Calu3 (cell line): Measurements from ENCODE around the gene TMX2. TPM values are rescaled to one million over a fixed set of nuclear protein-coding genes. Genes with fewer than 3 reads are reported as not detected.
A peak's percentile ranks its signal among the peaks of the same experiment; 100 is the strongest.

Experiments
- BruUV-seq: library from RNA; stranded (reverse); fragments of 400-500 nt; replicated peaks from 2 replicates; lab custom pipeline; 2021; lab: Mats Ljungman, UMichigan
- CTCF ChIA-PET: fragments of 300-600 bp; sonication (Branson Sonifier 250); formaldehyde crosslinking; loops from one replicate; lab custom pipeline; 2022; ENCODE audit warnings: antibody characterized with exemption; lab: Charles Lee
- DNase-seq: peaks from one replicate; pipeline ENCODE4 v3.0.0; 2022
- H3K27ac Mint-ChIP-seq: one replicate; pipeline ENCODE4 v1.8.0; 2022; ENCODE audit warnings: mixed read lengths; ENCODE audit not compliant: unreplicated experiment
- H3K27me3 Mint-ChIP-seq: one replicate; pipeline ENCODE4 v1.8.0; 2022; ENCODE audit warnings: mixed read lengths; ENCODE audit not compliant: unreplicated experiment
- H3K36me3 Mint-ChIP-seq: one replicate; pipeline ENCODE4 v1.8.0; 2022; ENCODE audit warnings: mild to moderate bottlenecking, moderate library complexity, mixed read lengths; ENCODE audit not compliant: insufficient read depth, unreplicated experiment
- H3K4me1 Mint-ChIP-seq: one replicate; pipeline ENCODE4 v1.8.0; 2022; ENCODE audit warnings: mild to moderate bottlenecking, low read depth, mixed read lengths; ENCODE audit not compliant: unreplicated experiment
- H3K4me3 Mint-ChIP-seq: one replicate; pipeline ENCODE4 v1.8.0; 2022; ENCODE audit warnings: mild to moderate bottlenecking, low read depth, moderate library complexity, mixed read lengths; ENCODE audit not compliant: unreplicated experiment
- H3K9me3 Mint-ChIP-seq: one replicate; pipeline ENCODE4 v1.8.0; 2022; ENCODE audit warnings: low read depth, mixed read lengths; ENCODE audit not compliant: unreplicated experiment
- CTCF ChIP-seq: fragments of 200-600 bp; IDR thresholded peaks from one replicate; pipeline ENCODE4 v1.8.0; 2022; ENCODE audit warnings: antibody characterized with exemption; ENCODE audit not compliant: unreplicated experiment
- intact Hi-C: fragments of 100-400 bp; cut with micrococcal nuclease; formaldehyde crosslinking; loops from one replicate; pipeline ENCODE4 v1.10.0; 2022; ENCODE audit not compliant: unreplicated experiment
- total RNA-seq: library from RNA; stranded (reverse); gene quantifications from 2 replicates; pipeline ENCODE4 v1.2.3, GENCODE V29; 2022

TMX2 gene
- total RNA-seq, 1 experiment from 2014 or later = 152 TPM

GRCh38 chr11:57667117-57667735, 45.2 kb upstream of the TMX2 start:
- no peak for TF ChIP-seq CTCF
- intact Hi-C loops = loop anchor here (5.0 to 10.0 kb wide), 2 partner anchors 45 to 118 kb away; partner anchors contain the start of genes MED19 and TMX2
- H3K9me3 Mint-ChIP-seq = no peaks in the 10 kb centered on the region
- H3K4me3 Mint-ChIP-seq = peak overlapping the region; percentile 94
- peaks cover 52% of the 10 kb centered on the region for H3K36me3 Mint-ChIP-seq
- peaks cover 24% of the 10 kb centered on the region for H3K4me1 Mint-ChIP-seq
- H3K27me3 Mint-ChIP-seq = no peaks in the 10 kb centered on the region
- BruUV-seq = no TSS peak
- CTCF ChIA-PET = interaction anchor here (0.7 to 1.6 kb wide), 3 partner anchors 26 to 609 kb away, joined by 3 to 5 read pairs (median 3); no protein-coding TSS in a partner anchor
- peak overlapping the region; percentile 100 for H3K27ac Mint-ChIP-seq
- DNase-seq = peak; percentile 94

GRCh38 chr11:57667736-57668433, 44.5 kb upstream of the TMX2 start, which contains the start of gene ZDHHC5:
Gene ZDHHC5, plus strand, starts transcription at chr11:57668114. Its CDS starts 4,977 bp downstream, at chr11:57673091.
- peak; percentile 55 for TF ChIP-seq CTCF
- intact Hi-C loops = loop anchor here (5.0 to 10.0 kb wide), 2 partner anchors 44 to 117 kb away; partner anchors contain the start of genes MED19 and TMX2
- Mint-ChIP-seq H3K4me1 (peaks cover 26% of the 10 kb centered on the region), H3K27ac (peak within 1 kb of the TSS; percentile 100), H3K36me3 (peaks cover 55% of the 10 kb centered on the region), H3K4me3 (peak within 1 kb of the TSS; percentile 94), H3K27me3 (no peaks in the 10 kb centered on the region), H3K9me3 (no peaks in the 10 kb centered on the region)
- CTCF ChIA-PET = interaction anchor here (0.6 to 0.7 kb wide), 3 partner anchors 30 to 609 kb away, joined by 3 to 7 read pairs (median 3); no protein-coding TSS in a partner anchor
- no TSS peak for BruUV-seq
- peak; percentile 99 for DNase-seq

GRCh38 chr11:57668434-57668782, 44.0 kb upstream of the TMX2 start:
- no peak for TF ChIP-seq CTCF
- H3K4me1 Mint-ChIP-seq = peaks cover 31% of the 10 kb centered on the region
- no peak for DNase-seq
- intact Hi-C loops = loop anchor here (5.0 to 10.0 kb wide), 2 partner anchors 44 to 116 kb away; partner anchors contain the start of genes MED19 and TMX2
- no peaks in the 10 kb centered on the region for H3K9me3 Mint-ChIP-seq
- no peaks in the 10 kb centered on the region for H3K27me3 Mint-ChIP-seq
- CTCF ChIA-PET = interaction anchor here (0.6 kb wide), 1 partner anchor 30 kb away, joined by 7 read pairs; no protein-coding TSS in a partner anchor
- H3K27ac Mint-ChIP-seq = peak overlapping the region; percentile 100
- peaks cover 60% of the 10 kb centered on the region for H3K36me3 Mint-ChIP-seq
- peak overlapping the region; percentile 94 for H3K4me3 Mint-ChIP-seq
- no TSS peak for BruUV-seq

GRCh38 chr11:57674251-57674650, 38.1 kb upstream of the TMX2 start:
- CTCF ChIA-PET = interaction anchor here (0.6 to 1.2 kb wide), 2 partner anchors 38 to 1885 kb away, joined by 4 read pairs; partner anchors contain the start of genes MED19 and TMX2
- TF ChIP-seq CTCF = no peak
- Mint-ChIP-seq H3K4me3 (no peak overlapping the region), H3K36me3 (peaks cover 77% of the 10 kb centered on the region), H3K27me3 (no peaks in the 10 kb centered on the region), H3K27ac (no peak overlapping the region), H3K4me1 (peaks cover 45% of the 10 kb centered on the region), H3K9me3 (no peaks in the 10 kb centered on the region)
- BruUV-seq = no TSS peak
- no peak for DNase-seq
- intact Hi-C loops = no loop called here
